Natural killer cell (primary cell): ENCODE data around the gene TOR4A. TPM values are rescaled to one million over a fixed set of nuclear protein-coding genes. Genes with fewer than 3 reads are reported as not detected.
A peak's percentile ranks its signal among the peaks of the same experiment; 100 is the strongest.

Experiments
- ATAC-seq, 3 donors: fragments of 150-1000 bp in 2 of 3; fragments of 200-7000 bp in 1 of 3; cut with Tn5 transposase; 1 replicate in 1 of 3; 2 replicates in 2 of 3; pipeline ENCODE4 v1.10.0; 2021; ENCODE audit warnings: mild to moderate bottlenecking in 2 of 3, moderate library complexity in 2 of 3
- DNase-seq, 2 donors: peaks; one replicate each; pipeline versions ENCODE4 v3.0.0 to v3.0.0-alpha.2; 2013 to 2021; ENCODE audit warnings: mixed read lengths in 1 of 2
- H3K27ac ChIP-seq: one replicate; pipeline ENCODE4 v1.5.1; 2013; ENCODE audit warnings: mild to moderate bottlenecking, low read length
- H3K27me3 ChIP-seq: one replicate; pipeline ENCODE4 v1.6.1; 2013; ENCODE audit warnings: low read length; ENCODE audit not compliant: control insufficient read depth, insufficient read depth
- H3K36me3 ChIP-seq: one replicate; pipeline ENCODE4 v1.6.1; 2013; ENCODE audit warnings: low read length; ENCODE audit not compliant: control insufficient read depth, insufficient read depth
- H3K4me1 ChIP-seq: one replicate; pipeline ENCODE4 v1.6.1; 2013; ENCODE audit warnings: low read length; ENCODE audit not compliant: control insufficient read depth, insufficient read depth
- H3K4me3 ChIP-seq: one replicate; pipeline ENCODE4 v1.5.1; 2013; ENCODE audit warnings: low read length
- H3K9me3 ChIP-seq: one replicate; pipeline ENCODE4 v1.6.1; 2013; ENCODE audit warnings: low read length; ENCODE audit not compliant: control insufficient read depth, insufficient read depth
- H3K27ac Mint-ChIP-seq, 2 donors: one replicate each; pipeline ENCODE4 v1.8.0; 2022; ENCODE audit warnings: mild to moderate bottlenecking in 2 of 2, mixed read lengths in 2 of 2, moderate library complexity in 1 of 2
- H3K27me3 Mint-ChIP-seq, 2 donors: one replicate each; pipeline ENCODE4 v1.8.0; 2022; ENCODE audit warnings: low read depth in 2 of 2, mixed read lengths in 2 of 2
- H3K36me3 Mint-ChIP-seq: one replicate; pipeline ENCODE4 v1.8.0; 2022; ENCODE audit warnings: mixed read lengths
- H3K4me1 Mint-ChIP-seq, 2 donors: one replicate each; pipeline ENCODE4 v1.8.0; 2022; ENCODE audit warnings: mixed read lengths in 2 of 2
- H3K4me3 Mint-ChIP-seq: one replicate; pipeline ENCODE4 v1.8.0; 2022; ENCODE audit warnings: mild to moderate bottlenecking, moderate library complexity, mixed read lengths
- H3K9me3 Mint-ChIP-seq, 2 donors: one replicate each; pipeline ENCODE4 v1.8.0; 2022; ENCODE audit warnings: mixed read lengths in 2 of 2
- CTCF ChIP-seq: fragments of 200-600 bp; IDR thresholded peaks from one replicate; pipeline ENCODE4 v1.8.0; 2022; ENCODE audit warnings: antibody characterized with exemption
- WGBS: methylation state at CpG from one replicate; pipeline ENCODE4 v1.1.7; 2013; ENCODE audit warnings: missing lambda C conversion rate; ENCODE audit not compliant: insufficient coverage; 5-methylcytosine and 5-hydroxymethylcytosine counted together
- intact Hi-C: fragments of 100-400 bp; cut with micrococcal nuclease; formaldehyde crosslinking; loops from one replicate; pipeline ENCODE4 v1.14.2; 2022
- total RNA-seq, 4 donors: library from RNA; stranded (reverse); fragments of 120-200 nt in 1 of 4; gene quantifications; one replicate each; pipeline versions ENCODE4 v1.2.3 to v1.2.4, GENCODE V29; 2013 to 2022

Gene TOR4A
- total RNA-seq, 3 donors from 2014 or later (not counting 1 experiment from before 2014, with no cell fraction given) = 16.3 to 24.6 (median 19.2) TPM

GRCh38 chr9:137320555-137321384, 43.2 kb downstream of the TOR4A start:
- Mint-ChIP-seq H3K9me3 (no peaks in the 10 kb centered on the region), H3K4me1 (peaks cover 5 to 16% of the 10 kb centered on the region in 2 donors), H3K27ac (peak overlapping the region; percentile 60 to 93), H3K36me3 (no peaks in the 10 kb centered on the region), H3K27me3 (no peaks in the 10 kb centered on the region), H3K4me3 (peak overlapping the region; percentile 75)
- Histone ChIP-seq H3K27ac (peak overlapping the region; percentile 17), H3K9me3 (no peaks in the 10 kb centered on the region), H3K27me3 (peaks cover 5% of the 10 kb centered on the region), H3K36me3 (no peaks in the 10 kb centered on the region), H3K4me3 (peak overlapping the region; percentile 3), H3K4me1 (peaks cover 29% of the 10 kb centered on the region)
- intact Hi-C loops = no loop called here
- no peak for TF ChIP-seq CTCF
- ATAC-seq (peak; percentile 63 to 66 (median 66)), DNase-seq (peak in 1 of 2 donors; percentile 36)
- 14% methylated on average over 24 of the region's 24 CpGs for WGBS

GRCh38 chr9:137321726-137322361, 44.3 kb downstream of the TOR4A start:
- H3K9me3 ChIP-seq = no peaks in the 10 kb centered on the region
- H3K27ac ChIP-seq = no peak overlapping the region
- ATAC-seq (no peak), DNase-seq (no peak)
- Mint-ChIP-seq H3K27ac (no peak overlapping the region), H3K4me3 (peak overlapping the region; percentile 31), H3K27me3 (peaks cover 2 to 8% of the 10 kb centered on the region in 2 donors), H3K9me3 (no peaks in the 10 kb centered on the region), H3K4me1 (peaks cover 10 to 21% of the 10 kb centered on the region in 2 donors), H3K36me3 (no peaks in the 10 kb centered on the region)
- intact Hi-C loops = no loop called here
- H3K27me3 ChIP-seq = no peaks in the 10 kb centered on the region
- H3K36me3 ChIP-seq = no peaks in the 10 kb centered on the region
- no peak for TF ChIP-seq CTCF
- 95% methylated on average over 22 of the region's 22 CpGs for WGBS
- no peak overlapping the region for H3K4me3 ChIP-seq
- H3K4me1 ChIP-seq = peaks cover 29% of the 10 kb centered on the region

- Mint-ChIP-seq H3K27me3 (peaks cover 3 to 14% of the 10 kb centered on the region in 2 donors), H3K36me3 (no peaks in the 10 kb centered on the region), H3K4me3 (no peak overlapping the region), H3K27ac (no peak overlapping the region), H3K9me3 (peaks cover 0 to 5% of the 10 kb centered on the region in 2 donors), H3K4me1 (peaks cover 10 to 26% of the 10 kb centered on the region in 2 donors)
- Histone ChIP-seq H3K4me3 (no peak overlapping the region), H3K27ac (no peak overlapping the region), H3K4me1 (peaks cover 30% of the 10 kb centered on the region), H3K27me3 (peaks cover 4% of the 10 kb centered on the region), H3K9me3 (no peaks in the 10 kb centered on the region), H3K36me3 (no peaks in the 10 kb centered on the region)
- intact Hi-C loops = no loop called here
- no peak for TF ChIP-seq CTCF
- ATAC-seq (no peak), DNase-seq (no peak)
- WGBS = 97% methylated on average over 37 of the region's 37 CpGs
Measured at GRCh38 chr9:137323531-137324331, 46.2 kb downstream of the TOR4A start.
